HCT116 (cell line): ENCODE measurements around the gene RILPL1. TPM values are rescaled to one million over a fixed set of nuclear protein-coding genes. Genes with fewer than 3 reads are reported as not detected.
"Not testable (repeated sequence)": the region's sequence is repeated elsewhere in the genome, so short reads cannot be mapped to it uniquely, and the experiment has no call there.

Experiments
- ATAC-seq: fragments of 200-7000 bp; cut with Tn5 transposase; 2 replicates; pipeline ENCODE4 v1.9.1; 2020; ENCODE audit warnings: mild to moderate bottlenecking, moderate library complexity
- BruUV-seq: library from RNA; stranded (reverse); fragments of 400-500 nt; replicated peaks from 2 replicates; lab custom pipeline; 2021; lab: Mats Ljungman, UMichigan
- CTCF ChIA-PET: fragments of 300-600 bp; sonication (Branson Sonifier 250); formaldehyde crosslinking; loops from one replicate; lab custom pipeline; 2021; ENCODE audit warnings: antibody characterized with exemption; lab: Charles Lee
- POLR2A ChIA-PET: fragments of 300-600, 350-600 bp; sonication (Branson Sonifier 250); formaldehyde crosslinking; loops from one replicate; lab custom pipeline; 2021; ENCODE audit warnings: antibody characterized with exemption; lab: Charles Lee
- RAD21 ChIA-PET, 2 experiments: fragments of 300-600 bp; sonication (Branson Sonifier 250); formaldehyde crosslinking; loops; one replicate each; lab custom pipeline; 2023; ENCODE audit warnings: low total read pairs in 2 of 2; ENCODE audit not compliant: uncharacterized antibody in 2 of 2, unreplicated experiment in 2 of 2, low non-redundant PET in 1 of 2; lab: Charles Lee
- DNase-seq: peaks from one replicate; pipeline ENCODE4 v3.0.0-alpha.2; 2010; ENCODE audit warnings: low read depth, low spot score
- H2AFZ ChIP-seq: fragments of 200-600 bp; shearing (Covaris generic), sonication (generic); 2 replicates; pipeline ENCODE4 v1.6.1; 2017; ENCODE audit warnings: low read depth, mixed run types, mixed read lengths, antibody characterized with exemption, low read length; ENCODE audit not compliant: poor library complexity, severe bottlenecking
- H3K27ac ChIP-seq: 2 replicates; pipeline ENCODE4 v1.5.1; 2012; ENCODE audit warnings: low read depth, low read length
- H3K27me3 ChIP-seq: fragments of 200-600 bp; sonication (generic); 2 replicates; pipeline ENCODE4 v1.6.1; 2016; ENCODE audit warnings: mixed run types, low read length, mixed read lengths; ENCODE audit not compliant: insufficient read depth
- H3K36me3 ChIP-seq, 2 experiments: fragments of 200-500 bp in 1 of 2; fragments of 200-600 bp in 1 of 2; sonication (Bioruptor generic) in 1 of 2; sonication (generic) in 1 of 2; 2 replicates each; pipeline versions ENCODE4 v1.5.1 to v1.6.1; 2014 to 2016; ENCODE audit warnings: low read length in 2 of 2, inconsistent platforms in 1 of 2, mixed read lengths in 1 of 2, mixed run types in 1 of 2; ENCODE audit not compliant: insufficient read depth in 2 of 2, control insufficient read depth in 1 of 2
- H3K4me1 ChIP-seq, 2 experiments: fragments of 200-600 bp in 1 of 2; sonication (generic) in 1 of 2; 2 replicates each; pipeline versions ENCODE4 v1.5.1 to v1.6.1; 2012 to 2017; ENCODE audit warnings: low read length in 2 of 2, inconsistent platforms in 1 of 2, mild to moderate bottlenecking in 1 of 2, mixed read lengths in 1 of 2, mixed run types in 1 of 2, moderate library complexity in 1 of 2; ENCODE audit not compliant: insufficient read depth in 2 of 2, control insufficient read depth in 1 of 2
- H3K4me2 ChIP-seq: fragments of 200-600 bp; sonication (generic); 2 replicates; pipeline ENCODE4 v1.6.1; 2017; ENCODE audit warnings: mixed run types, low read length, mixed read lengths
- H3K4me3 ChIP-seq, 2 experiments: fragments of 200-600 bp in 1 of 2; sonication (generic) in 1 of 2; replicated peaks in 1 of 2; 2 replicates each; pipeline ENCODE4 v1.5.1; 2011 to 2016; ENCODE audit warnings: low read length in 2 of 2, control low read depth in 1 of 2, low read depth in 1 of 2, mild to moderate bottlenecking in 1 of 2, mixed read lengths in 1 of 2, mixed run types in 1 of 2
- H3K79me2 ChIP-seq: fragments of 200-600 bp; sonication (generic); 2 replicates; pipeline ENCODE4 v1.6.1; 2017; ENCODE audit warnings: mild to moderate bottlenecking, mixed run types, low read length, moderate library complexity, mixed read lengths; ENCODE audit not compliant: insufficient read depth
- H3K9ac ChIP-seq: fragments of 200-600 bp; sonication (generic); 2 replicates; pipeline ENCODE4 v1.6.1; 2016; ENCODE audit warnings: low read length, mixed read lengths
- H3K9me2 ChIP-seq: fragments of 200-600 bp; sonication (generic), shearing (Covaris generic); 2 replicates; pipeline ENCODE4 v1.6.1; 2017; ENCODE audit warnings: mixed run types, mild to moderate bottlenecking, moderate library complexity; ENCODE audit not compliant: insufficient read depth
- H3K9me3 ChIP-seq, 2 experiments: fragments of 200-500 bp in 1 of 2; fragments of 200-600 bp in 1 of 2; sonication (Bioruptor generic) in 1 of 2; sonication (generic) in 1 of 2; 2 replicates each; pipeline ENCODE4 v1.6.1; 2014 to 2017; ENCODE audit warnings: low read length in 2 of 2, mixed read lengths in 2 of 2, inconsistent platforms in 1 of 2, low read depth in 1 of 2, mild to moderate bottlenecking in 1 of 2, mixed run types in 1 of 2, moderate library complexity in 1 of 2; ENCODE audit not compliant: control insufficient read depth in 1 of 2, insufficient read depth in 1 of 2
- H4K20me1 ChIP-seq: fragments of 200-600 bp; sonication (generic), shearing (Covaris generic); 2 replicates; pipeline ENCODE4 v1.6.1; 2017; ENCODE audit warnings: mixed run types, mild to moderate bottlenecking, moderate library complexity; ENCODE audit not compliant: insufficient read depth
- ATF3 ChIP-seq: IDR thresholded peaks from 2 replicates; pipeline ENCODE4 v1.6.1; 2012
- POLR2AphosphoS5 ChIP-seq: IDR thresholded peaks from 2 replicates; pipeline ENCODE4 v1.6.1; 2011; ENCODE audit warnings: mild to moderate bottlenecking, low read depth, low read length, moderate library complexity
- SRF ChIP-seq: IDR thresholded peaks from 2 replicates; pipeline ENCODE4 v1.6.1; 2012; ENCODE audit warnings: low read depth
- YY1 ChIP-seq: IDR thresholded peaks from 2 replicates; pipeline ENCODE4 v1.6.1; 2011; ENCODE audit warnings: low read length, low read depth, moderate library complexity, mild to moderate bottlenecking; ENCODE audit not compliant: insufficient replicate concordance; ENCODE audit errors: extremely low read depth
- intact Hi-C: fragments of 100-400 bp; cut with micrococcal nuclease; formaldehyde crosslinking; loops from 2 replicates; pipeline ENCODE4 v1.10.0; 2022
- total RNA-seq: library from RNA; stranded (reverse); gene quantifications from one replicate; pipeline ENCODE4 v1.2.1, GENCODE V29; 2021; ENCODE audit not compliant: unreplicated experiment
- TF ChIP-seq, protein P1 (sequence below): IDR thresholded peaks from 2 replicates; pipeline ENCODE4 v1.6.1; 2012; ENCODE audit warnings: low read depth

Gene RILPL1
- total RNA-seq, 1 experiment from 2014 or later, result 11.8 TPM

- RAD21 ChIA-PET, result no interaction called here
- intact Hi-C loops, result no loop called here
- H4K20me1 ChIP-seq, result no peaks in the 10 kb centered on the region
- peaks cover 0 to 4% of the 10 kb centered on the region in 2 experiments; a peak in 1 of 4 replicates for H3K4me1 ChIP-seq
- no peak overlapping the region for H3K4me2 ChIP-seq
- no peaks in the 10 kb centered on the region for H3K9me2 ChIP-seq
- DNase-seq (no peak), ATAC-seq (no peak)
- no peaks in the 10 kb centered on the region for H3K36me3 ChIP-seq
- no peak overlapping the region for H3K9ac ChIP-seq
- no peaks in the 10 kb centered on the region for H3K79me2 ChIP-seq
- peak overlapping the region; percentile 82 for H2AFZ ChIP-seq
- no peak overlapping the region for H3K27ac ChIP-seq
- no peak overlapping the region for H3K4me3 ChIP-seq
- BruUV-seq, result no TSS peak
- TF ChIP-seq, protein P1, sequence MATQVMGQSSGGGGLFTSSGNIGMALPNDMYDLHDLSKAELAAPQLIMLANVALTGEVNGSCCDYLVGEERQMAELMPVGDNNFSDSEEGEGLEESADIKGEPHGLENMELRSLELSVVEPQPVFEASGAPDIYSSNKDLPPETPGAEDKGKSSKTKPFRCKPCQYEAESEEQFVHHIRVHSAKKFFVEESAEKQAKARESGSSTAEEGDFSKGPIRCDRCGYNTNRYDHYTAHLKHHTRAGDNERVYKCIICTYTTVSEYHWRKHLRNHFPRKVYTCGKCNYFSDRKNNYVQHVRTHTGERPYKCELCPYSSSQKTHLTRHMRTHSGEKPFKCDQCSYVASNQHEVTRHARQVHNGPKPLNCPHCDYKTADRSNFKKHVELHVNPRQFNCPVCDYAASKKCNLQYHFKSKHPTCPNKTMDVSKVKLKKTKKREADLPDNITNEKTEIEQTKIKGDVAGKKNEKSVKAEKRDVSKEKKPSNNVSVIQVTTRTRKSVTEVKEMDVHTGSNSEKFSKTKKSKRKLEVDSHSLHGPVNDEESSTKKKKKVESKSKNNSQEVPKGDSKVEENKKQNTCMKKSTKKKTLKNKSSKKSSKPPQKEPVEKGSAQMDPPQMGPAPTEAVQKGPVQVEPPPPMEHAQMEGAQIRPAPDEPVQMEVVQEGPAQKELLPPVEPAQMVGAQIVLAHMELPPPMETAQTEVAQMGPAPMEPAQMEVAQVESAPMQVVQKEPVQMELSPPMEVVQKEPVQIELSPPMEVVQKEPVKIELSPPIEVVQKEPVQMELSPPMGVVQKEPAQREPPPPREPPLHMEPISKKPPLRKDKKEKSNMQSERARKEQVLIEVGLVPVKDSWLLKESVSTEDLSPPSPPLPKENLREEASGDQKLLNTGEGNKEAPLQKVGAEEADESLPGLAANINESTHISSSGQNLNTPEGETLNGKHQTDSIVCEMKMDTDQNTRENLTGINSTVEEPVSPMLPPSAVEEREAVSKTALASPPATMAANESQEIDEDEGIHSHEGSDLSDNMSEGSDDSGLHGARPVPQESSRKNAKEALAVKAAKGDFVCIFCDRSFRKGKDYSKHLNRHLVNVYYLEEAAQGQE, result no peak
- no peak for TF ChIP-seq SRF
- no peak for TF ChIP-seq POLR2AphosphoS5
- no peak for TF ChIP-seq YY1
- no peak for TF ChIP-seq ATF3
- TF ChIP-seq, all 23 proteins: peak for 0
- Histone ChIP-seq H3K27me3 (no peaks in the 10 kb centered on the region), H3K9me3 (no peaks in the 10 kb centered on the region)
- ChIA-PET POLR2A (no interaction called here), CTCF (no interaction called here)
Measured at GRCh38 chr12:123453165-123453564, 80.4 kb downstream of the RILPL1 start.

- intact Hi-C loops, CTCF ChIA-PET, BruUV-seq: not testable (repeated sequence)
Measured at GRCh38 chr12:123452276-123452550, 81.3 kb downstream of the RILPL1 start.

More at GRCh38 chr12:123452276-123452550, 81.3 kb downstream of the RILPL1 start:
- RAD21 ChIA-PET, result interaction anchor here in 1 of 2 experiments (1.0 kb wide), 1 partner anchor 43 kb away, joined by 3 read pairs; no protein-coding TSS in a partner anchor
- H3K9me3 ChIP-seq, H3K4me3 ChIP-seq, H3K4me1 ChIP-seq, H4K20me1 ChIP-seq, DNase-seq, H2AFZ ChIP-seq, H3K27me3 ChIP-seq, H3K9ac ChIP-seq, H3K27ac ChIP-seq, H3K79me2 ChIP-seq, H3K4me2 ChIP-seq, H3K9me2 ChIP-seq, H3K36me3 ChIP-seq: not testable (repeated sequence)
- POLR2A ChIA-PET, result interaction anchor here (0.7 kb wide), 1 partner anchor 150 kb away, joined by 8 read pairs; no protein-coding TSS in a partner anchor
- peak; percentile 11; the same call in 1 of the 2 replicates for ATAC-seq
